Endothelial cell of umbilical vein (primary cell): ENCODE measurements around the gene ZNF324. TPM values are rescaled to one million over a fixed set of nuclear protein-coding genes. Genes with fewer than 3 reads are reported as not detected.

Experiments
- BruUV-seq: library from RNA; stranded (reverse); fragments of 400-500 nt; replicated peaks from 2 replicates; lab custom pipeline; 2021; lab: Mats Ljungman, UMichigan
- CTCF ChIA-PET: fragments of 300-600, 350-600 bp; sonication (Branson Sonifier 250); formaldehyde crosslinking; loops from one replicate; lab custom pipeline; 2021; ENCODE audit warnings: antibody characterized with exemption, inconsistent platforms; lab: Charles Lee
- POLR2A ChIA-PET: fragments of 300-600, 350-600 bp; sonication (Branson Sonifier 250); formaldehyde crosslinking; loops from one replicate; lab custom pipeline; 2021; ENCODE audit warnings: antibody characterized with exemption, inconsistent platforms; lab: Charles Lee
- DNase-seq: peaks from one replicate; pipeline ENCODE4 v3.0.0-alpha.2; 2011; ENCODE audit warnings: low read depth, low spot score
- FAIRE-seq: peaks from 2 replicates; lab custom pipeline; 2011; peaks lifted over from hg19 to GRCh38; lab: Jason Lieb, UNC
- H2AFZ ChIP-seq: 2 replicates; pipeline ENCODE4 v1.6.0; 2012; ENCODE audit warnings: low read depth, low read length, control low read depth, inconsistent platforms
- H3K27ac ChIP-seq: 2 replicates; pipeline ENCODE4 v1.5.1; 2011; ENCODE audit warnings: low read depth, mild to moderate bottlenecking, control low read depth, low read length, moderate library complexity; ENCODE audit not compliant: insufficient read depth
- H3K27me3 ChIP-seq, 2 experiments: 2 replicates each; pipeline versions ENCODE4 v1.6.0 to v1.6.1; 2011; ENCODE audit warnings: low read length in 2 of 2, mixed read lengths in 1 of 2; ENCODE audit not compliant: control insufficient read depth in 2 of 2, insufficient read depth in 2 of 2
- H3K36me3 ChIP-seq, 2 experiments: 2 replicates in 1 of 2; 3 replicates in 1 of 2; pipeline ENCODE4 v1.5.1; 2011; ENCODE audit warnings: low read length in 2 of 2, mild to moderate bottlenecking in 1 of 2, moderate library complexity in 1 of 2; ENCODE audit not compliant: control insufficient read depth in 2 of 2, insufficient read depth in 2 of 2; ENCODE audit errors: extremely low read depth in 1 of 2
- H3K4me1 ChIP-seq: 3 replicates; pipeline ENCODE4 v1.5.1; 2011; ENCODE audit warnings: mild to moderate bottlenecking, low read length; ENCODE audit not compliant: control insufficient read depth, insufficient read depth; ENCODE audit errors: extremely low read depth
- H3K4me2 ChIP-seq: 2 replicates; pipeline ENCODE4 v1.6.1; 2011; ENCODE audit warnings: low read length, control low read depth, mixed read lengths; ENCODE audit not compliant: insufficient read depth
- H3K4me3 ChIP-seq, 3 experiments: fragments of 200-600 bp in 1 of 3; sonication (generic), shearing (Covaris generic) in 1 of 3; replicated peaks in 1 of 3; 2 replicates each; pipeline ENCODE4 v1.5.1; 2011 to 2016; ENCODE audit warnings: control low read depth in 3 of 3, low read length in 3 of 3, mild to moderate bottlenecking in 2 of 3, inconsistent platforms in 1 of 3, low read depth in 1 of 3, moderate library complexity in 1 of 3; ENCODE audit not compliant: insufficient read depth in 1 of 3
- H3K79me2 ChIP-seq: 2 replicates; pipeline ENCODE4 v1.6.0; 2012; ENCODE audit warnings: low read length, inconsistent platforms; ENCODE audit not compliant: control insufficient read depth, insufficient read depth
- H3K9ac ChIP-seq: replicated peaks from 2 replicates; pipeline ENCODE3; 2011; ENCODE audit warnings: low read length, control low read depth; ENCODE audit not compliant: insufficient read depth; ENCODE audit errors: extremely low read depth
- H3K9me1 ChIP-seq: replicated peaks from 3 replicates; pipeline ENCODE4 v1.6.0; 2011; ENCODE audit warnings: mild to moderate bottlenecking, low read length; ENCODE audit not compliant: control insufficient read depth, insufficient read depth; ENCODE audit errors: extremely low read depth
- H3K9me3 ChIP-seq: replicated peaks from 2 replicates; pipeline ENCODE4 v1.5.1; 2012; ENCODE audit warnings: low read length, inconsistent platforms; ENCODE audit not compliant: control insufficient read depth, insufficient read depth
- H4K20me1 ChIP-seq: replicated peaks from 2 replicates; pipeline ENCODE3; 2011; ENCODE audit warnings: mild to moderate bottlenecking, low read length; ENCODE audit not compliant: control insufficient read depth, insufficient read depth; ENCODE audit errors: extremely low read depth
- EZH2 ChIP-seq: IDR thresholded peaks from 2 replicates; pipeline ENCODE4 v1.6.1; 2012; ENCODE audit warnings: borderline replicate concordance, low read depth, mild to moderate bottlenecking, moderate library complexity, low read length, inconsistent platforms; ENCODE audit not compliant: severe bottlenecking
- FOS ChIP-seq: IDR thresholded peaks from 2 replicates; pipeline ENCODE4 v1.6.1; 2011; ENCODE audit warnings: mild to moderate bottlenecking, low read length, moderate library complexity, borderline replicate concordance; ENCODE audit not compliant: insufficient read depth
- GATA2 ChIP-seq: IDR thresholded peaks from 2 replicates; pipeline ENCODE4 v1.7.0; 2011; ENCODE audit warnings: low read depth, mild to moderate bottlenecking, moderate library complexity, mixed read lengths, low read length; ENCODE audit not compliant: insufficient read length, insufficient read depth
- JUN ChIP-seq: IDR thresholded peaks from 2 replicates; pipeline ENCODE4 v1.6.1; 2011; ENCODE audit warnings: borderline replicate concordance, low read depth; ENCODE audit not compliant: insufficient read length, insufficient read depth
- MYC ChIP-seq: IDR thresholded peaks from one replicate; pipeline ENCODE4 v1.6.1; 2011; ENCODE audit warnings: mild to moderate bottlenecking, low read depth, low read length
- POLR2A ChIP-seq: IDR thresholded peaks from 2 replicates; pipeline ENCODE4 v1.6.1; 2012; ENCODE audit warnings: low read depth, mild to moderate bottlenecking, control low read depth, low read length
- POLR2AphosphoS5 ChIP-seq: IDR thresholded peaks from 2 replicates; pipeline ENCODE4 v1.6.1; 2012; ENCODE audit warnings: low read depth, mild to moderate bottlenecking, control low read depth, low read length, moderate library complexity; ENCODE audit not compliant: insufficient read depth
- dilution Hi-C: fragments of 300-500 bp; cut with MboI; formaldehyde crosslinking; loops from one replicate; pipeline ENCODE4 v1.15.0; 2019; ENCODE audit warnings: low sequenced_read_pairs; ENCODE audit not compliant: extremely low pct_ligation_motif_present
- intact Hi-C: fragments of 100-400 bp; cut with micrococcal nuclease; formaldehyde crosslinking; loops from one replicate; pipeline ENCODE4 v1.10.0; 2022
- polyA plus RNA-seq, 4 experiments: library from polyadenylated mRNA; depleted of rRNA in 3 of 4; stranded (reverse) in 3 of 4; unstranded in 1 of 4; fragments of >200 nt; gene quantifications; 2 replicates each; pipeline versions ENCODE4 v1.2.1 to v1.2.3, GENCODE V29; 2011 to 2012; ENCODE audit warnings: missing spikeins in 1 of 4
- total RNA-seq: library from RNA; stranded (reverse); gene quantifications from 2 replicates; pipeline ENCODE4 v1.2.3, GENCODE V29; 2021
- TF ChIP-seq, protein P1 (sequence below), 2 donors: IDR thresholded peaks; 1 replicate in 1 of 2; 2 replicates in 1 of 2; pipeline ENCODE4 v1.5.1; 2011; ENCODE audit warnings: low read length in 2 of 2, mild to moderate bottlenecking in 2 of 2, moderate library complexity in 2 of 2, control low read depth in 1 of 2, inconsistent platforms in 1 of 2, low read depth in 1 of 2; ENCODE audit not compliant: insufficient read depth in 1 of 2; ENCODE audit errors: extremely low read depth in 1 of 2
- TF ChIP-seq, protein P2 (sequence below): IDR thresholded peaks from 2 replicates; pipeline ENCODE4 v1.6.1; 2011; ENCODE audit not compliant: insufficient read depth, insufficient read length

The ZNF324 gene
- total and polyA plus RNA-seq, 2 donors (not counting 3 experiments of a cell fraction or from before 2014, with no cell fraction given): 6.4 to 8.7 TPM

DNA sequence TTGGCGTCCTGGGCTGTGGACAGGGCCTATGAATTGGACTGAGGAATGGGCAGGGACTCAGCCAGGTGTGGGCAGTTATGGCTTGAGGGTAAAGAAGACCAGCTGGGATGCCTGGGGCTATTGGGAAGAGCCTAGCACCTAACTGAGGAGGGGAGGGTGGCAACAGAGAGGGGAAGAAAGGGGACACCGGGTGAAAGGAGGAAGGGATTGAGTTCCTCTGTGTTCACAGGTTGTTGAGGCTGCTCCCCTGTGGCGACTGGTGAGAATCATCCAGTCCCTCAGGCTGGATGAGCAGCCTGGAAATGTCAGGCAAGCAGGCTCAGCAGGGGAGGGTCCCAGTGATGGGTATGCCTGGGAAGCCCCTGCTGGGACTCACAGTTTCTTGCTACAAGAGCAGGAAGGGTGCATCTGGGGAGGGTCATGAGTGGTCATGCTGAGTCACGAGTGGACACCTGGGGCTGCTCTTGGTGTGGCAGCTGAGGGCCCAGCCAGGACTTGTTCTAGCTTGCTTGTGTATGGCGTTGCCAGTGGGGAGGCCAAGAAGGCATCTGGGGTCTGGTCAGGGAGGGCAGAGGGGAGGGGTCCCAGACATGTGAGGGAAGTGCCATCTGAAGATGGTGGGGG is 1.4 kb downstream of the ZNF324 start:
- DNase-seq (no peak), FAIRE-seq (no peak)
- no peaks in the 10 kb centered on the region for H4K20me1 ChIP-seq
- CTCF ChIA-PET: interaction anchor here (1.8 kb wide), 1 partner anchor 51 kb away, joined by 4 read pairs; the partner anchor contains the start of gene ZBTB45
- intact Hi-C loops: no loop called here
- BruUV-seq: no TSS peak
- peaks cover 10% of the 10 kb centered on the region for H3K79me2 ChIP-seq
- H3K9me1 ChIP-seq: no peaks in the 10 kb centered on the region
- H3K4me2 ChIP-seq: peak overlapping the region; percentile 38
- POLR2A ChIA-PET: no interaction called here
- H3K4me1 ChIP-seq: peaks cover 3% of the 10 kb centered on the region
- no peak overlapping the region for H3K9ac ChIP-seq
- H2AFZ ChIP-seq: no peak overlapping the region
- no peak overlapping the region for H3K27ac ChIP-seq
- no peaks in the 10 kb centered on the region for H3K27me3 ChIP-seq
- peaks cover 4 to 22% of the 10 kb centered on the region in 2 experiments for H3K36me3 ChIP-seq
- no peak overlapping the region for H3K4me3 ChIP-seq
- H3K9me3 ChIP-seq: no peaks in the 10 kb centered on the region
- dilution Hi-C loops: no loop called here
- TF ChIP-seq FOS (no peak), MYC (no peak), JUN (no peak), POLR2A (no peak), EZH2 (no peak), GATA2 (no peak), POLR2AphosphoS5 (no peak)
- TF ChIP-seq, protein P1, sequence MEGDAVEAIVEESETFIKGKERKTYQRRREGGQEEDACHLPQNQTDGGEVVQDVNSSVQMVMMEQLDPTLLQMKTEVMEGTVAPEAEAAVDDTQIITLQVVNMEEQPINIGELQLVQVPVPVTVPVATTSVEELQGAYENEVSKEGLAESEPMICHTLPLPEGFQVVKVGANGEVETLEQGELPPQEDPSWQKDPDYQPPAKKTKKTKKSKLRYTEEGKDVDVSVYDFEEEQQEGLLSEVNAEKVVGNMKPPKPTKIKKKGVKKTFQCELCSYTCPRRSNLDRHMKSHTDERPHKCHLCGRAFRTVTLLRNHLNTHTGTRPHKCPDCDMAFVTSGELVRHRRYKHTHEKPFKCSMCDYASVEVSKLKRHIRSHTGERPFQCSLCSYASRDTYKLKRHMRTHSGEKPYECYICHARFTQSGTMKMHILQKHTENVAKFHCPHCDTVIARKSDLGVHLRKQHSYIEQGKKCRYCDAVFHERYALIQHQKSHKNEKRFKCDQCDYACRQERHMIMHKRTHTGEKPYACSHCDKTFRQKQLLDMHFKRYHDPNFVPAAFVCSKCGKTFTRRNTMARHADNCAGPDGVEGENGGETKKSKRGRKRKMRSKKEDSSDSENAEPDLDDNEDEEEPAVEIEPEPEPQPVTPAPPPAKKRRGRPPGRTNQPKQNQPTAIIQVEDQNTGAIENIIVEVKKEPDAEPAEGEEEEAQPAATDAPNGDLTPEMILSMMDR (IDR thresholded peaks at IDR 0.05; ENCODE audit: extremely low read depth in 1 of 2, insufficient read depth in 1 of 2, low read depth in 1 of 2, low read length in 2 of 2): no peak
- TF ChIP-seq, protein P2, sequence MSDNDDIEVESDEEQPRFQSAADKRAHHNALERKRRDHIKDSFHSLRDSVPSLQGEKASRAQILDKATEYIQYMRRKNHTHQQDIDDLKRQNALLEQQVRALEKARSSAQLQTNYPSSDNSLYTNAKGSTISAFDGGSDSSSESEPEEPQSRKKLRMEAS: no peak
